ENCODE results near the gene HSD3B2. TPM values are rescaled to one million over a fixed set of nuclear protein-coding genes. Genes with fewer than 3 reads are reported as not detected.

HSD3B2 gene
- total and polyA plus RNA-seq, 7 donors, result 0.60 to 5.8 (median 0.93) TPM; not detected in 4

DNA sequence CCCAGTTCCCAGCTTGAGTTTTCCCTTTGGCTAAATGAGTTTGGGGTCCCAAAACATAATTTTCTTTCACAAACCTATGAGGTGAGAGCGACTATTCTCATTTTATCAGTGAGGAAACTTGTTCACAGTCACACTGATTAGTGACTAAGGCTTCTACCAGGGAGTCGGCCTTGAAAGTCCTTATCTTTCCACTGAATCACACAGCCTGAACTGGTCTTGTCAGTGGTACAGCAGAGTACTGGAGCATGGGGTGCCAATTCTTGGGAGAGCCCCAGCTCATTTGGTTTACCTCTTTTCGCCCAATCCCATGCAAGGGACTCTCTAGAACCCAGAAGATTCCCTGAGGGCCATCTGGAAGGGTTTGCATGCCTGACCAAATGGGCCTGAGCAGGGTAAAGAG is 16.9 kb downstream of the HSD3B2 start:
- Histone ChIP-seq H3K9me3 (no peaks in the 10 kb centered on the region), H3K27me3 (no peaks in the 10 kb centered on the region), H3K4me1 (no peaks in the 10 kb centered on the region), H3K36me3 (no peaks in the 10 kb centered on the region), H3K27ac (no peak overlapping the region), H3K4me3 (no peak overlapping the region)
- no peak for DNase-seq
- TF ChIP-seq, protein P1, sequence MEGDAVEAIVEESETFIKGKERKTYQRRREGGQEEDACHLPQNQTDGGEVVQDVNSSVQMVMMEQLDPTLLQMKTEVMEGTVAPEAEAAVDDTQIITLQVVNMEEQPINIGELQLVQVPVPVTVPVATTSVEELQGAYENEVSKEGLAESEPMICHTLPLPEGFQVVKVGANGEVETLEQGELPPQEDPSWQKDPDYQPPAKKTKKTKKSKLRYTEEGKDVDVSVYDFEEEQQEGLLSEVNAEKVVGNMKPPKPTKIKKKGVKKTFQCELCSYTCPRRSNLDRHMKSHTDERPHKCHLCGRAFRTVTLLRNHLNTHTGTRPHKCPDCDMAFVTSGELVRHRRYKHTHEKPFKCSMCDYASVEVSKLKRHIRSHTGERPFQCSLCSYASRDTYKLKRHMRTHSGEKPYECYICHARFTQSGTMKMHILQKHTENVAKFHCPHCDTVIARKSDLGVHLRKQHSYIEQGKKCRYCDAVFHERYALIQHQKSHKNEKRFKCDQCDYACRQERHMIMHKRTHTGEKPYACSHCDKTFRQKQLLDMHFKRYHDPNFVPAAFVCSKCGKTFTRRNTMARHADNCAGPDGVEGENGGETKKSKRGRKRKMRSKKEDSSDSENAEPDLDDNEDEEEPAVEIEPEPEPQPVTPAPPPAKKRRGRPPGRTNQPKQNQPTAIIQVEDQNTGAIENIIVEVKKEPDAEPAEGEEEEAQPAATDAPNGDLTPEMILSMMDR (IDR thresholded peaks at IDR 0.05), result no peak
- TF ChIP-seq POLR2AphosphoS5 (IDR thresholded peaks at IDR 0.05) (no peak), EP300 (IDR thresholded peaks at IDR 0.05) (no peak), POLR2A (IDR thresholded peaks at IDR 0.05) (no peak)
- 77 to 82% methylated on average over 3 of the region's 3 CpGs for WGBS, 2 donors
- intact Hi-C loops (cut with DNase I), result no loop called here

DNA sequence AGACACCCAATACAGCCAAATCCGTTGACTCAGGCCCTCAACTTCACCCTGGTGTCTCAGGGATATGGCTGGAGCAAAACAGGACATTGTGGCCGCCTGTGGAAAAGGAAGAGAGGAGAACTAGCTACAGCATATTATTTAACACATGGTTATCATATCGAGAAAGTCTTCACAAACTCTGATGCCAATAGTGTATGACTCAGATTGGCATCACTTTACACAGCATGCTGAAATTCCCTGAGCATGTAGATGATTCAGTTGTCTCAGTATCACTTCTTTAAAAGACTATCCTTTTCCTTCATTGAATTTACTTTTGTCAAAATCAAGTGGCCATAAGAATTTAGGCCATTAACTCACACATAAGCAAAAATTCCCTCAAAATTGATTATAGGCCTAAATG is 20.1 kb downstream of the HSD3B2 start:
- no peak for DNase-seq
- Histone ChIP-seq H3K36me3 (no peaks in the 10 kb centered on the region), H3K27me3 (no peaks in the 10 kb centered on the region), H3K4me1 (no peaks in the 10 kb centered on the region), H3K27ac (no peak overlapping the region), H3K4me3 (no peak overlapping the region), H3K9me3 (no peaks in the 10 kb centered on the region)
- intact Hi-C loops (cut with DNase I), result no loop called here
- TF ChIP-seq, protein P1 (IDR thresholded peaks at IDR 0.05), result no peak
- TF ChIP-seq EP300 (IDR thresholded peaks at IDR 0.05) (no peak), POLR2AphosphoS5 (IDR thresholded peaks at IDR 0.05) (no peak), POLR2A (IDR thresholded peaks at IDR 0.05) (no peak)
- WGBS, 2 donors, result 77 to 90% methylated on average over 3 of the region's 3 CpGs

DNA sequence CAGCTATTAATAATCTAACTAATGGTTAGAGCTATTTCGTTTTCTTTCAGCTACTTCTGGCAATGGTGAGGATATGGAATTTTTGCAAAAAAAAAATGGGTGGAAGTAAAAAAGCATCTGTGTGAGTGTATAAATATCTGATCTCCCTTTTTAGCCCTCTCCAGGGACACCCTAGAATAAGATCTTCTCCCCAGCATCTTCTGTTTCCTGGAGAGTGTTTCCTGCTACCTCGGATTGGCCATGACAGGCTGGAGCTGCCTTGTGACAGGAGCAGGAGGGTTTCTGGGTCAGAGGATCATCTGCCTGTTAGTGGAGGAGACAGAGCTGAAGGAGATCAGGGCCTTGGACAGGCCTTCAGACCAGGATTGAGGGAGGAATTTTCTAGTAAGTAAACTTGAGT is 23.8 kb downstream of the HSD3B2 start:
- Histone ChIP-seq H3K27ac (no peak overlapping the region), H3K36me3 (no peaks in the 10 kb centered on the region), H3K27me3 (no peaks in the 10 kb centered on the region), H3K9me3 (no peaks in the 10 kb centered on the region), H3K4me1 (no peaks in the 10 kb centered on the region), H3K4me3 (no peak overlapping the region)
- intact Hi-C loops (cut with DNase I), result no loop called here
- no peak for DNase-seq
- TF ChIP-seq, protein P1 (IDR thresholded peaks at IDR 0.05), result no peak
- no peak for TF ChIP-seq POLR2A (IDR thresholded peaks at IDR 0.05)
- WGBS, 2 donors, result 65 to 73% methylated on average over 2 of the region's 2 CpGs

DNA sequence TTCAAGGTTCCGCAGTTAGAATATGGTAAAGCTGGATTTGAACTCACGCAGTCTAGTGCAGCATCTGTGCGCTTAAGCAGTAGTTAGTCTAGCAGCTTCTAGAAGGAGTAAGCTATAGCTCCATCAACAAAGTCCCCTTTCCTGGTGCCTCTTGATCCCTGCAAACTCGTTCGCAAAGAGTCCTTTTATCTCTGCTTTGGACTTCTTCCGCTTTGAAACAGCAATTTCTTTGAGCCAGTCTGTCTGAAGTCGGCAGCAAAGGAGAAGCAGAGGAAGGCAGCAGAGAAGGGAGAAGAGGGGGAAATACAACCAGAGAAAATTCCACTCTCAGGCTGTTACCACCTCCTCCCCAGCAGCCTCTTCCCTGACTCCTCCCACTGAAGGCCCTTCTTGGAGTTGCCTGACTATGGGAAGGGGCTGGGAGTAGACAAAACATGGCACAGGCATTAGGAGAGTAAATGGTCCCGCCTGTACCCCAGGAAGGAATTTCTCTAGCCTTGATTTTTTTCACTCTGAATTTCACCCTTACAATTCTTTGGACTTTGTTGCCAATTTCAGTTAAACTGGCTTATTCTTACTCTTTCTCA is 25.9 kb downstream of the HSD3B2 start:
- Histone ChIP-seq H3K4me3 (no peak overlapping the region), H3K4me1 (no peaks in the 10 kb centered on the region), H3K27ac (no peak overlapping the region), H3K27me3 (no peaks in the 10 kb centered on the region), H3K36me3 (no peaks in the 10 kb centered on the region), H3K9me3 (no peaks in the 10 kb centered on the region)
- DNase-seq, result no peak
- no peak for TF ChIP-seq POLR2AphosphoS5 (IDR thresholded peaks at IDR 0.05)
- TF ChIP-seq POLR2A (IDR thresholded peaks at IDR 0.05), result no peak
- TF ChIP-seq EP300 (IDR thresholded peaks at IDR 0.05), result no peak
- TF ChIP-seq, protein P1 (IDR thresholded peaks at IDR 0.05), result no peak
- intact Hi-C loops (cut with DNase I), result no loop called here
- 71 to 81% methylated on average over 8 of the region's 8 CpGs for WGBS, 2 donors

DNA sequence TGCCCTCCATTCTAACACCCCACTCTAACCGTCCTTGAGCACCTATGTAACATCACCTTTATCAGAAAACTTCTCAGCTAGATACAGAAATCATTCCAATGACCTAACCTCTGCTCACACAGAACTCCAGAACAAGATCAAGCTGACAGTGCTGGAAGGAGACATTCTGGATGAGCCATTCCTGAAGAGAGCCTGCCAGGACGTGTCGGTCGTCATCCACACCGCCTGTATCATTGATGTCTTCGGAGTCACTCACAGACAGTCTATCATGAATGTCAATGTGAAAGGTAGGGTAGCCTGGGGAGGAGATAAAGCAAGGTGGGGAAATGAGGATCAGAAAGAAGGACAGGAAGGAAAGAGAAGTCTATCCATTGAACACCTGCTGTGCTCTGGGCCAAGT is 27.8 kb downstream of the HSD3B2 start:
- Histone ChIP-seq H3K4me3 (no peak overlapping the region), H3K27me3 (no peaks in the 10 kb centered on the region), H3K36me3 (no peaks in the 10 kb centered on the region), H3K9me3 (no peaks in the 10 kb centered on the region), H3K27ac (no peak overlapping the region), H3K4me1 (no peaks in the 10 kb centered on the region)
- no peak for DNase-seq
- TF ChIP-seq, protein P1 (IDR thresholded peaks at IDR 0.05), result no peak
- no peak for TF ChIP-seq POLR2AphosphoS5 (IDR thresholded peaks at IDR 0.05)
- TF ChIP-seq POLR2A (IDR thresholded peaks at IDR 0.05), result no peak
- TF ChIP-seq EP300 (IDR thresholded peaks at IDR 0.05), result no peak
- WGBS, 2 donors, result 90 to 93% methylated on average over 6 of the region's 6 CpGs
- intact Hi-C loops (cut with DNase I), result no loop called here

Data from sigmoid colon (tissue), 7 donors.